GM12891 (cell line): Measurements from ENCODE around the gene CPS1.

ENCODE experiments used
- POLR2A ChIP-seq: IDR thresholded peaks from 2 replicates; pipeline ENCODE4 v1.6.1; 2011; ENCODE audit warnings: low read depth, low read length, control low read depth
- POLR2AphosphoS5 ChIP-seq: IDR thresholded peaks from 2 replicates; pipeline ENCODE4 v1.6.1; 2011; ENCODE audit warnings: low read depth, low read length, control low read depth
- TAF1 ChIP-seq: IDR thresholded peaks from 2 replicates; pipeline ENCODE4 v1.6.1; 2011; ENCODE audit warnings: low read depth, low read length, control low read depth

DNA sequence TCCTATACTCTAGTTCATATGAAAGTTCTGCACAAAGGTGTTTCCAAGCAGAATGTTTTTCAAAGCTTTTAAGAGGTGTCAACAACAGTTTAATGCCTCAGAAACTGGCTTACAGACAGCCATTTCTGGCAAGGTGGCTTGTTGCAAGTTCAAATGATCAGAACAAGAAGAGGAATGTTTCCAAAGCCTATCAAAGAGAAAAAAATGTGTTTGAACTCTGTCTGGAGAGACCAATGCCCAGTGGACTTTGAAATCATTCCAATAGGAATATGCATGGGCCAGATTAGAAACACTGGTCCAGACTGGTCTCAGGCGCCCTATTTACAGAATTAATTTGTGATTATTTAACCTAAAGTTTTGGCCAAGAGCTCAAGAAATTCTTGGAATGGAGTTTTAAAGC, 106.2 kb downstream of the CPS1 start:
- no peak for TF ChIP-seq POLR2A
- no peak for TF ChIP-seq POLR2AphosphoS5
- no peak for TF ChIP-seq TAF1
